Omental fat pad (tissue), 4 donors: ENCODE data around the gene ARHGEF4. TPM values are rescaled to one million over a fixed set of nuclear protein-coding genes. Genes with fewer than 3 reads are reported as not detected.

Source experiments
- ATAC-seq: fragments of 150-250 bp; one replicate; pipeline ENCODE4 v1.9.1; 2016; ENCODE audit warnings: mild to moderate bottlenecking, moderate library complexity; ENCODE audit not compliant: low FRiP score
- DNase-seq: peaks from one replicate; pipeline ENCODE4 v3.0.0-alpha.2; 2019; ENCODE audit warnings: low spot score
- CTCF ChIP-seq, 3 donors: fragments of 450-650 bp; IDR thresholded peaks; one replicate each; pipeline ENCODE4 v1.5.1; 2016 to 2017; ENCODE audit warnings: antibody characterized with exemption in 3 of 3, mild to moderate bottlenecking in 3 of 3, moderate library complexity in 2 of 3
- total RNA-seq, 4 donors: library from RNA; depleted of rRNA; stranded (reverse); fragments of >200 nt; gene quantifications; one replicate each; pipeline ENCODE4 v1.1.0, GENCODE V29; 2016

Gene ARHGEF4
- total RNA-seq, 4 donors from 2014 or later: 2.0 to 18.0 (median 15.0) TPM

- DNase-seq (no peak), ATAC-seq (peak; percentile 98)
- no peak for TF ChIP-seq CTCF (IDR thresholded peaks at IDR 0.05)
Measured at GRCh38 chr2:131016826-131017741, 180.4 kb downstream of the ARHGEF4 start.

DNA sequence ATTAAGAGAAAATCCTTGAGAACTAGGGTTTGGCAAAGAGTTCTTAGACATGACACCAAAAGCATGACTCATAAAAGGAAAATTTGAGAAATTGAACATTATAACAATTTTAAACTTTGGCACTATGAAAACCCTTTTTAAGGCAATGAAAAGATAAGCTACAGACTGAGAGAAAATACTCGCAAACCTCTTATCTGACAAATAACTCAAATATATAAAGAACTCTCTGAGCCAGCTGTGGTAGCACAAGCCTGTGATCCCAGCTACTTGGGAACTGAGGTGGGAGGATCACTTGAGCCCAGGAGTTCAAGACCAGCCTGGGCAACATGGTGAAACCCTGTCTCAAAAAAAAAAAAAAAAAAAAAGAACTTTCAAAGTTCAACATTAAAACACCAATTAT lies 186.0 kb downstream of the ARHGEF4 start:
- no peak for TF ChIP-seq CTCF (IDR thresholded peaks at IDR 0.05)
- DNase-seq (no peak), ATAC-seq (peak; percentile 76)

DNA sequence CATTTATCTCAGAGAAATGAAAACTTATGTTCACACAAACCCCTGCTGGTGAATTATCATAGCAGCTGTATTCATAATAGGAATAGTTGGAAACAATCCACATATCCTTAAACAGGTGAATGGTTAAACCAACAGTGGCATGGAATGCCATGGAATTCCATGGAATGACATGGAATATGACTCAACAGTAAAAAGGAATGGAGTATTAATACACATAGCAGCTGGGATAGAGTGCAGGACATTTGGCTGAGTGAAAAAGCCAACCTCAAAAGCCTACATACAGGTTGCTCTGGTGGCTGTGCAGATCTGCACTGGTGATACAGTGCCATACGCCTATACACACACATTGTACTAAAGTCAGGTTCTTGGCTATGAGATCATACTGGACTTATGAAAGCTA lies 187.0 kb downstream of the ARHGEF4 start:
- no peak for ATAC-seq
- DNase-seq: no peak
- TF ChIP-seq CTCF (IDR thresholded peaks at IDR 0.05): no peak

- ATAC-seq (no peak), DNase-seq (no peak)
- no peak for TF ChIP-seq CTCF (IDR thresholded peaks at IDR 0.05)
Measured at GRCh38 chr2:131026919-131027318, 190.2 kb downstream of the ARHGEF4 start.

- no peak for TF ChIP-seq CTCF (IDR thresholded peaks at IDR 0.05)
- DNase-seq: no peak
- no peak for ATAC-seq
Measured at GRCh38 chr2:131027566-131028528, 191.1 kb downstream of the ARHGEF4 start.

DNA sequence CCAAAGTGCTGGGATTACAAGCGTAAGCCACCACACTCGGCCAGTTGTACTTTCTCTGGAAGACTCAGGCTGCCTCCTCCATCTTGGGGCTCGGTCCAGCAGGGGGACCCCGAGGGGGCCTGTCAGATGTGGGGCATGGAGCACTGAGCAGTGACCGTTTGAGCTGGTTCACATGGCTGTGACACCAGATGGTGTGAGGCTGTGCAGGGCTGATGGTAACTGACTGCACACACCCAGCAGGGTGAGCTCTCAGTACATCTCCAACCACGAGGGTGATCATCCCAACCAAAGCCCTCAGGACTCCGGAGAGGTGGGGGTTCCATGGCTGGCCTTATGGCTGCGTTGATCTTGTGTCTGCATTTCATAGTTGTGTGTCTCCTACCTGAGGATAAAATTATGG lies 193.1 kb downstream of the ARHGEF4 start:
- no peak for ATAC-seq
- TF ChIP-seq CTCF (IDR thresholded peaks at IDR 0.05): no peak
- no peak for DNase-seq
